Pancreas (tissue), 10 donors: Measurements from ENCODE around the gene INSC. TPM values are rescaled to one million over a fixed set of nuclear protein-coding genes. Genes with fewer than 3 reads are reported as not detected.

Experiments
- ATAC-seq, 4 donors: fragments of 200-7000 bp; cut with Tn5 transposase; one replicate each; pipeline versions ENCODE4 v1.8.0 to v1.9.1; 2020; ENCODE audit warnings: mild to moderate bottlenecking in 4 of 4, moderate library complexity in 4 of 4
- DNase-seq, 6 donors: peaks; one replicate each; pipeline ENCODE4 v3.0.0-alpha.2; 2020
- FAIRE-seq: peaks from 2 replicates; lab custom pipeline; 2012; peaks lifted over from hg19 to GRCh38; lab: Jason Lieb, UNC
- H3K27ac ChIP-seq, 4 donors: fragments of 200-600 bp; sonication (generic); 1 replicate in 3 of 4; 2 replicates in 1 of 4; pipeline versions ENCODE4 v1.5.0 to v1.8.0; 2020
- H3K27me3 ChIP-seq, 4 donors: fragments of 200-600 bp; one replicate each; pipeline ENCODE4 v1.8.0; 2021
- H3K36me3 ChIP-seq, 3 donors: fragments of 200-600 bp; sonication (generic) in 1 of 3; one replicate each; pipeline versions ENCODE4 v1.5.0 to v1.8.0; 2020 to 2021
- H3K4me1 ChIP-seq, 3 donors: fragments of 200-600 bp; one replicate each; pipeline ENCODE4 v1.8.0; 2021
- H3K4me3 ChIP-seq, 4 donors: fragments of 200-600 bp; sonication (generic) in 2 of 4; one replicate each; pipeline versions ENCODE4 v1.5.0 to v1.8.0; 2020 to 2021
- H3K9me3 ChIP-seq, 4 donors: fragments of 200-600 bp; one replicate each; pipeline ENCODE4 v1.8.0; 2021
- WGBS, 2 donors: extraction: QIAGEN DNeasy Blood & Tissue Kit; methylation state at CpG; one replicate each; pipeline ENCODE4 v1.1.7; 2013; 5-methylcytosine and 5-hydroxymethylcytosine counted together
- intact Hi-C, 3 donors: fragments of 100-400 bp; cut with DNase I; formaldehyde crosslinking; loops; one replicate each; pipeline versions ENCODE4 v1.11.1 to v1.14.2; 2022
- polyA plus RNA-seq, 2 donors: library from polyadenylated mRNA; stranded (reverse); fragments of 200-250 nt; gene quantifications; one replicate each; pipeline ENCODE4 v1.2.3, GENCODE V29; 2013
- total RNA-seq, 6 donors: library from RNA; stranded (reverse); fragmentation: NEBNext Ultra II Directional in 4 of 6; extraction: Animal tissue kit (Norgen Biotek cat#: 25700) in 4 of 6; gene quantifications; one replicate each; pipeline versions ENCODE4 v1.2.1 to v1.2.4, GENCODE V29; 2021 to 2023
- TF ChIP-seq, protein P1 (sequence below), 4 donors: fragments of 200-600 bp; sonication (generic) in 3 of 4; IDR thresholded peaks; one replicate each; pipeline versions ENCODE4 v1.5.0 to v1.8.0; 2021; ENCODE audit warnings: antibody characterized with exemption in 4 of 4
- donor health status: healthy with polysubstance abuse.
- donor health status: DM: no; HTN: no; CAD: no; lungs with moderate emphysema.
- donor health status: DM: no; HTN: no; CAD: no.
- donor health status: control.
- donor health status: control.
- donor health status: Bipolar disorder and iron deficiency.
- donor health status: DM: yes; HTN: yes; CAD: no.
- donor health status: DM: no; HTN: no; CAD: no.
- donor health status: DM: no; HTN: no; CAD: no.
- donor health status: DM: yes; HTN: yes; CAD: no.

INSC gene
- total and polyA plus RNA-seq, 8 donors = 0.50 to 1.6 (median 0.57) TPM

DNA sequence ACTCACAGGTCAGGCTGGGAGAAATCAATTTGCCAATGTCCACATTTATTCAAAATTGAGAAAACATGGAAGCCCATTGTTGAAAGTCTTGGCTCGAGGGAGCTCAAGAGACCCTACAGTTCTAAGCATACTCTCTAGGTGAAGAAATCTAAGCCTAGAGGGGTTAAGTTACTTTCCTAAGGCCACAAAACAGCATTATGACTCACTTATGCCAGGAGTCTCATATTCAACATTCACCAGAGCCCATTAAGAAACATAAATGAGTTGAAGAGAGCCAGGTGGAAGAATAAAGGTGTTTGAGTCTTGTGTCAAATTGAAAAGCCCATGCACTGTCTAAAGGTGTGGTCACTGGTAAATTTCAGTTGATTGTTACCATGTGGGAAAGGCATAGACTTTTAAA lies 108.1 kb downstream of the INSC start:
- intact Hi-C loops = no loop called here
- ATAC-seq (no peak), FAIRE-seq (no peak), DNase-seq (no peak)
- whole genome bisulfite sequencing, 2 donors = 94% methylated on average over 1 of the region's 1 CpG
- no peak overlapping the region for H3K27ac ChIP-seq
- no peak overlapping the region for H3K4me3 ChIP-seq
- H3K27me3 ChIP-seq = no peaks in the 10 kb centered on the region
- no peaks in the 10 kb centered on the region for H3K36me3 ChIP-seq
- H3K4me1 ChIP-seq = no peaks in the 10 kb centered on the region
- TF ChIP-seq, protein P1, sequence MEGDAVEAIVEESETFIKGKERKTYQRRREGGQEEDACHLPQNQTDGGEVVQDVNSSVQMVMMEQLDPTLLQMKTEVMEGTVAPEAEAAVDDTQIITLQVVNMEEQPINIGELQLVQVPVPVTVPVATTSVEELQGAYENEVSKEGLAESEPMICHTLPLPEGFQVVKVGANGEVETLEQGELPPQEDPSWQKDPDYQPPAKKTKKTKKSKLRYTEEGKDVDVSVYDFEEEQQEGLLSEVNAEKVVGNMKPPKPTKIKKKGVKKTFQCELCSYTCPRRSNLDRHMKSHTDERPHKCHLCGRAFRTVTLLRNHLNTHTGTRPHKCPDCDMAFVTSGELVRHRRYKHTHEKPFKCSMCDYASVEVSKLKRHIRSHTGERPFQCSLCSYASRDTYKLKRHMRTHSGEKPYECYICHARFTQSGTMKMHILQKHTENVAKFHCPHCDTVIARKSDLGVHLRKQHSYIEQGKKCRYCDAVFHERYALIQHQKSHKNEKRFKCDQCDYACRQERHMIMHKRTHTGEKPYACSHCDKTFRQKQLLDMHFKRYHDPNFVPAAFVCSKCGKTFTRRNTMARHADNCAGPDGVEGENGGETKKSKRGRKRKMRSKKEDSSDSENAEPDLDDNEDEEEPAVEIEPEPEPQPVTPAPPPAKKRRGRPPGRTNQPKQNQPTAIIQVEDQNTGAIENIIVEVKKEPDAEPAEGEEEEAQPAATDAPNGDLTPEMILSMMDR (IDR thresholded peaks at IDR 0.05) = no peak
- no peaks in the 10 kb centered on the region for H3K9me3 ChIP-seq

DNA sequence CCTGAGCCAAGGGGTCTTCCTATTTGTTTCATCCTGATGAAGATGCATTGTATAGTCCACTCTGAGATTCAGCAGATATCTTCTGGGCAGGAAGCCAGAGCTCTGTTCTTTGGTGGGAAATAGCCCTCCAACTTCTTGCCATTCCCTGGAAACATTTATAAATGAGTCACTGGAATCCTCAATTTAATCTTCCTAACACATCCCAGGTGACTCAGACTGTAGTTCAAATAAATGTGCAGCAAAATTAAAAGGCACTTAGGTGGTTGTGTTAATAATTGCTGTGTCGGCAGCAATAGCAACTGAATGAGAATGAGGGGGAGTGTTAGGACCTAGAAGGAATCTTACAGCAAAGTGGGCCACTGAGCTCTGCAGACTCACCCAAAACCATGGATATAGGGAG lies 108.6 kb downstream of the INSC start:
- H3K36me3 ChIP-seq = no peaks in the 10 kb centered on the region
- no peaks in the 10 kb centered on the region for H3K4me1 ChIP-seq
- H3K4me3 ChIP-seq = no peak overlapping the region
- no peaks in the 10 kb centered on the region for H3K9me3 ChIP-seq
- intact Hi-C loops = no loop called here
- ATAC-seq (peak in 1 of 4 donors; percentile 58), DNase-seq (no peak), FAIRE-seq (no peak)
- no peak overlapping the region for H3K27ac ChIP-seq
- no peaks in the 10 kb centered on the region for H3K27me3 ChIP-seq
- 81 to 83% methylated on average over 1 of the region's 1 CpG for WGBS, 2 donors
- TF ChIP-seq, protein P1 (IDR thresholded peaks at IDR 0.05) = no peak

DNA sequence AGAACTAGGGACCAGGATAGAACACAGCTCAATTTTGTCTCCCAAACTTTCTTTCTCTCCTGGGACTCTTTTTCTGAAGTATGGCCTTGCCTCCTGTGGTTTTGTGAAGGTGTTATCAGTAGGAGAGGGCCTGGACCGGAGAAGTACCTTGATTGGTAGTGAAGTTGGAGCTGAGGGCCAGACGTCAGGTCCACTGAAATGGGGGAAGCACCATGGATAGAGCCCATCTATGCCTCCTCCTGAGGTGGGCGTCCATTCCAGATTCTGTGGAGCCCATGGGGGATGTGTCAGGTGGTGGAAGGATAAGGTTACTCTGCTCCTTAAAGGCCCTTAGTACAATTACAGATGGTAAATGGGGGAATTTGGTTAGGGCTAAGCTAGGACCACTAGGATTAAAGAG lies 109.7 kb downstream of the INSC start:
- WGBS, 2 donors = 79 to 82% methylated on average over 3 of the region's 3 CpGs
- H3K36me3 ChIP-seq = no peaks in the 10 kb centered on the region
- TF ChIP-seq, protein P1 (IDR thresholded peaks at IDR 0.05) = no peak
- no peaks in the 10 kb centered on the region for H3K27me3 ChIP-seq
- no peak overlapping the region for H3K4me3 ChIP-seq
- FAIRE-seq = no peak
- DNase-seq = no peak
- intact Hi-C loops = no loop called here
- H3K27ac ChIP-seq = no peak overlapping the region
- no peak for ATAC-seq
- no peaks in the 10 kb centered on the region for H3K9me3 ChIP-seq
- H3K4me1 ChIP-seq = no peaks in the 10 kb centered on the region

DNA sequence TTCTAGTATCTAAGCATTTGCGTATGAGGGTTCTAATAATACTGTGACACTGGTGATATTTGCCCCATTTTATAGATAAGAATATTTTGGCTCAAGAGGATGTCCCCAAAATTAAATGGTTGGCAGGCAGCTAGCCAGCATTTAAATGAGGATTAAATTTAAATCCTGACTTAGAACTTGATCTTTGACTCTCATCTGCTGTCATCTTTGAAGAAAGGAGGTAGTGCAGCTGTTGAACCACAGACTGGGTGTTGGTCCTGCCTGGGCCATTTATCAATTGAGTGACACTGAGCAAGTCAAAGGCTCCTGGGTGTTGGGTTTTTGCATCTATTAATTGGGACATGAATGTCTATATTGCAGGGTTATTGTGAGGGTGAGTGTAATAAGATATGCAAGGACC lies 112.3 kb downstream of the INSC start:
- FAIRE-seq (no peak), DNase-seq (no peak), ATAC-seq (no peak)
- no peaks in the 10 kb centered on the region for H3K27me3 ChIP-seq
- 92 to 95% methylated on average over 1 of the region's 1 CpG for WGBS, 2 donors
- no peak overlapping the region for H3K27ac ChIP-seq
- no peak overlapping the region for H3K4me3 ChIP-seq
- H3K36me3 ChIP-seq = no peaks in the 10 kb centered on the region
- no peaks in the 10 kb centered on the region for H3K9me3 ChIP-seq
- intact Hi-C loops = no loop called here
- TF ChIP-seq, protein P1 (IDR thresholded peaks at IDR 0.05) = no peak
- H3K4me1 ChIP-seq = no peaks in the 10 kb centered on the region

DNA sequence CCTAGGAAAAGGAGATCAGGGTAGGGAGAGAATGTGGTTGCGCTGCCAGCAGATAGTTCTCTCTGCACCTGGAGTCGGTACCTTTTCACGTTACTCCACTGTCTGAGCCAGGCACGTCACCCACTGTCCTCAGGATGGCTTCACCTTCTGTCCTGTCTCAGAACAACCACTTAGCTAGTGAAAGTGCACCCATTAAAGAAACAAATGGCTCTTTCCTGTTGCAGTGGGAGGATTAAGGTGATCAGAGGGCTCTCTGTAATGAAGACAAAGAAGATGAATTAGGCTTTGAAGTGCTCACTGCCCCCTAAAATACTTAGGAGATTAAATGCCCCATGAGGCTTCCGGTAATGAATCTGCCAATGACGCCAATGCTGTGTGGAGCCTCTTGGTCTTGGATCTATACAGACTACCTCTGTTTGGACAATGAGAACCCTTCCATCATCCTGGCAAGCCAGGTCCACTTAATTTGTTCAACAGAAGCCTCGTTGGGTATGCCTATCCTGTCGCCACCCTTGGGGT lies 113.7 kb downstream of the INSC start:
- FAIRE-seq (no peak), ATAC-seq (no peak)
- intact Hi-C loops = no loop called here

More for the DNA sequence above, 113.7 kb downstream of the INSC start:
- no peak overlapping the region for H3K4me3 ChIP-seq
- H3K27ac ChIP-seq = no peak overlapping the region
- H3K9me3 ChIP-seq = no peaks in the 10 kb centered on the region
- 81 to 93% methylated on average over 8 of the region's 8 CpGs for WGBS, 2 donors
- DNase-seq = no peak
- TF ChIP-seq, protein P1 (IDR thresholded peaks at IDR 0.05) = no peak
- no peaks in the 10 kb centered on the region for H3K27me3 ChIP-seq
- no peaks in the 10 kb centered on the region for H3K4me1 ChIP-seq
- H3K36me3 ChIP-seq = no peaks in the 10 kb centered on the region
